Middle frontal gyrus (tissue), 1 donor: ENCODE measurements around the gene CDK3.
"Not testable (repeated sequence)": the region's sequence is repeated elsewhere in the genome, so short reads cannot be mapped to it uniquely, and the experiment has no call there.

Experiments used
- DNase-seq: peaks from one replicate; pipeline ENCODE4 v3.0.0-alpha.2; 2015; ENCODE audit warnings: low spot score; ENCODE audit errors: extremely low spot score

Gene CDK3

GRCh38 chr17:76038050-76038449 is 37.4 kb downstream of the CDK3 start:
- DNase-seq, result no peak

GRCh38 chr17:76039121-76039520 is 38.5 kb downstream of the CDK3 start:
- DNase-seq, result no peak

GRCh38 chr17:76040376-76040775 is 39.7 kb downstream of the CDK3 start:
- DNase-seq, result no peak

- not testable (repeated sequence) for DNase-seq
Observed at GRCh38 chr17:76042868-76043267, 42.2 kb downstream of the CDK3 start.

GRCh38 chr17:76044475-76045007 is 43.9 kb downstream of the CDK3 start:
- DNase-seq, result not testable (repeated sequence)

- no peak for DNase-seq
Observed at GRCh38 chr17:76046064-76046463, 45.4 kb downstream of the CDK3 start.

GRCh38 chr17:76048025-76048605 is 47.5 kb downstream of the CDK3 start:
- no peak for DNase-seq

- no peak for DNase-seq
Observed at GRCh38 chr17:76048711-76049110, 48.1 kb downstream of the CDK3 start.

GRCh38 chr17:76049239-76049638 is 48.6 kb downstream of the CDK3 start:
- DNase-seq, result no peak

GRCh38 chr17:76049836-76050537 is 49.3 kb downstream of the CDK3 start:
- DNase-seq, result no peak

GRCh38 chr17:76050538-76051467 is 50.1 kb downstream of the CDK3 start:
- no peak for DNase-seq

- no peak for DNase-seq
Observed at GRCh38 chr17:76051561-76051960, 50.9 kb downstream of the CDK3 start.

GRCh38 chr17:76053246-76054111 is 52.8 kb downstream of the CDK3 start:
- no peak for DNase-seq

GRCh38 chr17:76054112-76054476 is 53.4 kb downstream of the CDK3 start:
- no peak for DNase-seq
